Measurements from ENCODE around the gene SERPINA1. TPM values are rescaled to one million over a fixed set of nuclear protein-coding genes. Genes with fewer than 3 reads are reported as not detected.
A peak's percentile ranks its signal among the peaks of the same experiment; 100 is the strongest.

SERPINA1 gene
- total RNA-seq, 1 experiment from 2014 or later = 3.2 TPM

DNA sequence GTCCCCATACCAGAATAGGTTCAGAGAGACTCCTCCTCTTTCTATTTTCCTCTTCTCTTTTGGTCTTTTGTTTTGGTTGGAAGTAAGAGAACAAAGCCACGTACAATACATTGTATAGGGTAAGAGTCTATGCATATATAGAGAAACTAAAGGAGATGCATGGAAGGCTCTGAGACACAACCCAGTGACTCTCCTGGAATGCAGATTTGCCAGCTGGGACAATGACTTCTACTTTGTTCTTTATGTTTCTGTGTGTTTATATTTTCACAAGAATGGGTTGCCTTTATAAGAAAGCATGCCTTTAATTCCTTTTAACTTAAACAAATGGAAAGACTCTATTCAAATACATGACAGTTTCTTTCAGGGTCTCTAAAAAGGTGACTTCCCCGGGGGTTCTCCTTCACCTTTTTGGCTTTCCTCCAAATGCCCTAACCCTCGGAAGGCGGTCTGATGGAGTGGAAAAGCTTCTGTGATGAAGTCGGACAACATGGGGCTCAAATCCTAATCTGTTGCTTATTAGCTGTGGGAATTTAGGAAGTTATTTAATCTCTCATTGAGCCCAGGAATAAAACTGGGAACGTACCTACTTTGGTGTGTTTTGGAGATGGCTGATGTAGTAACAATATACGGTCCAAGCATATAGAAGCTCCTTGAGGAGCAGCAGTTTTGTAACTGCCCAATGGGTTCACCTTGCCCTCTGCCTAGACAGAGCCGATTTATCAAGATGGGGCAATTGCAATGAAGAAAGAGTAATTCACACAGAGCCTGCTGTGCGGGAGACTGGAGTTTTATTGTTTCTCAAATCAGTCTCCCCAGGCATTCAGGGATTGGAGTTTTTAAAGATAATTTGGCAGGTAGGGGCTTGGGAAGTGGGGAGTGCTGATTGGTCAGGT lies 9.1 kb upstream of the SERPINA1 start:
- no peak for DNase-seq (ENCODE audit: low spot score)

DNA sequence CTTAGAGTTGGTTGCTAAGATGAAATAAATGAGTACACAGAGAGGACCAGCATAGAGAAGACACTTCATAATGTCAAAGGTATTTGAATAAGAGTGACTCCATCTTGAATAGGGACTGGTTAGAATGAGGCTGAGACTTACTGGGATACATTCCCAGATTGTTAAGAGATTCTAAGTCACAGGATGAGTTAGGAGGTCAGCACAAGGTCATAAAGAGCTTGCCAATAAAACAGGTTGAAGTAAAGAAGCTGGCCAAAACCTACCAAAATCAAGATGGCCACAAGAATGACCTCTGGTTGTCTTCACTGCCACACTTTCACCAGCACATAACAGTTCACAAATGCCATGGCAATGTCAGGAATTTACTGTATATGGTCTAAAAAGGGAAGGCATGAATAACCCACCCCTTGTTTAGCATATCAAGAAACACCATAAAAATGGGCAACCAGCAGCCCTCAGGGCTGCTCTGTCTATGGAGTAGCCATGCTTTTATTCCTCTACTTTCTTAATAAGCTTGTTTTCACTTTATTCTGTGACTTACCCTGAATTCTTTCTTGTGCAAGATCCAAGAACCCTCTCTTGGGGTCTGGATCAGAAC lies 8.3 kb upstream of the SERPINA1 start:
- DNase-seq (ENCODE audit: low spot score) = no peak

DNA sequence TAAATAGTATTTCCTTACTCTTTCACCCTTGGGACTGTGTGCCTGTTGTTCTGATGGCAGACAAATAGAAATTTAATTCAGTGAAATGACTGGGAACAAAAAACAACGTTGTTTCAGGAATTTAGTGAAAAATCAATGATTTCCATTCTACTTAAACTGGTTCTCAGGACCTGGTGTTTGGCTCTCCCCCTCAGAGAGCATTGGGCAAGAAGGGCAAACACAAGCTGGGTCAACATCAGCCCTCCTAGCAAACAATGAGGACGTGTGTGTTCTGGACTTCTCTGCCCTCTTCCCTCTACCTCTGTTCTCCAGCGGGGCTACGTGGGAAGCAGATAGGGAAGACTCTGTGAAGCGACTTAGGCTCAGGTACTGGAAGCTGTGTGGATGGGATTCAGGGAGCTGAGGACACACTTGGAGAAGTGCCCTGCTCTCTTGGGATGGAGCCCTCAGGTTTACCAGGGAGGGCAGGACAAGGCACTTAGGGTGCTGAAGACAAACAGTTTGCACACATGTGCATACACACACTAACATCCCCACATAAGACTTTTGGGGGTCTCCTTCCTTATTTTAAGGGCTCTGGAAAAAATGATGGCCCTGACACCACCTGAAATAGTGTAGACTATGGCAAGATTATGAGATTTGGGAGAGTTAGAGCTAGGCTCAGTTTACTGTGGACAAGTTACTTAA lies 7.6 kb upstream of the SERPINA1 start:
- DNase-seq (ENCODE audit: low spot score) = no peak

DNA sequence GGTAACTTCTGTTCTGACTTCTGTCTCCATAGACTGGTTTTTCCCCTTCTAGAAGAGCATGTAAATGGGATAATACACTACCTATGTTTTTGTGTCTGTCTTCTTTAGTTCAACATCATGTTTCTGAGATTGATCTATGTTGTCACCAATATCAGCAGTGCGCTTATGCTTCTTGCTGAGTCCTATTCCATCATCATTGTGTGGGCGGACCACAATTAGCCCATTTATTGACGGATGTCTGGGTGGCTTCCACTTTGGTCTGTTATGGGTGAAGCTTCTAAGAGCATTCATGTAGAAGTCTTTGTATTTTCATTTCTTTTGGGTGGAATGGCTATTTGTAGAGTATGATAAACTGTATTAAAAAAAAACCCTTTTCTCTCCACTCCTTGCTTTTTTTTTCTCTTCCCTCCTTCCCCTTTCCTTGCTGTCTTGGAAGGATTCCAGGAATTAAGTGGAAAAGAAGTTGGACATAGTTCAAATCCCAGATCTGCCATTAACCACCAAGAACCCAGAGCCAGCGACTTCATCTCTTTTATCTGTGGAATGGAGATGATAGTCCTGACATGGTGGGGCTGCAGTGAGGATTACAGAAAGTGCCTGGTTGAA lies 7.0 kb upstream of the SERPINA1 start:
- DNase-seq (ENCODE audit: low spot score) = no peak

DNA sequence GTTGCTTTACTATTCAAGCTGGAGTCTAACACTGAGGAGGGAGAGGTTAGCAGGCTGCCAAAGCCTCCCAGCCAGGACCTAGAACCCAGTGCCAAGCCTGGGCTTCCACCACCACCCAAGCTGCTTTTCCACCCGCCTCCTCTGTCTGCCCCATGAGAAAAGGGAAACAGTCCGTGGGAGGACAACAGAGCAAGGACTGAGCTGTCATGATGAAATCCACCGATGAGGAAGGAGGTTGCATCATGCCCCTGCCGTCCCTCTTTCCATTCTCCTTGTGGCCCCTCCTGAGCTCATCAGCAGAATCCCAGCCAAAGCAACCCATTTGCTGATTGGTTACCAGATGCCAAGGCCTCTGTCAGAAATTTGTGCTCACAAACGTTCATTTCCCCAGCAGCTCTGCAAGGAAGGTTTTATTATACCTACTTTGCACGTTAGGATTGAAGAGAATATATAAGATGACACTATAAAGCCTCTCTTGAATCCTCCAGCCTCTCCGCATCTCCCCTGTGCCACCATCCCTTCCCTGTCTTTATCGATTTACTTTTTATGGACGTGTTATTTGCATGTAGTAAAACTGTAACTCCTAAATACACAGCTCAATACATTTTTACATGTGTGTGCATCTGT lies 6.3 kb upstream of the SERPINA1 start:
- DNase-seq (ENCODE audit: low spot score) = no peak

DNA sequence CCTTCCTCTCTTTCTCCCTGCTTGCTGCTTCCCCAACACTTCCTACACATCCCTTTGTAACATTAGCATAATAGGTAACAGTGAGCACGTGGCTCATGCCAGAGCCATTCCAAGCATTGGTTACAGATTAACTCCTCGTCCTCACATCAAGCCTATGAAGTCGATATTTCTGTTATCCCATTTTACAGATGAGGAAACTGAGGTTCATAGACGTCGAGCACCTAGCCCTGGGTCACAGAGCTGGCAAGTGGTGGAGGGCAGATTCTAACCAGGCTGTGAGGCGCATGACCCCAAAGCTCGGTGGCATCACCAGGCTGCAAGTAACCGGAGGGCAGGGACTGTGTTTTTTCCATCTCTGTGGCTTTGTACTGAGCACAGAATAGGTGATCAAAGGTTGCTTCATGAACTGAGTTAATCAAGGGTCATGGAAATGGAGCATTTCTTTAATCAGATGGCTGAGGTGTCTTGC lies 5.7 kb upstream of the SERPINA1 start:
- no peak for DNase-seq (ENCODE audit: low spot score)

DNA sequence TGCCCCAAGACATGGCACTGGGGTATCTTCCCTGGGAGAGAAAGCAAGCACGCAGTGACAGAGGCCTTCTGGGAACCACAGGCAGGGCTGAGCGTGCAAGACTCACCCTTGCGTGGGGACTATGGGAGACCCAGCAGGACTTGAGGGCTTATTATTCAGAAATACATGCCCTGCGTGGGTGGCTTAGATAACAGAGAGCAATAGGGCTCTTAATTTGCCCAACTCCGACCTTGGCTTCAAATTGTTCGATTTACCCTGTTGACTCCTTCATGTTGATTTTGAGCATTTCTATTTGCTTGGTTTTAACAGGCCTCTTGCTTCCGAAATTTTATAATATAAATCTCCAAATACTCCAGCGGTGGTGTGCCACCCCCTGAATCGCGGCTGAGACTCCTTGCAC lies 5.1 kb upstream of the SERPINA1 start:
- DNase-seq (ENCODE audit: low spot score) = no peak

DNA sequence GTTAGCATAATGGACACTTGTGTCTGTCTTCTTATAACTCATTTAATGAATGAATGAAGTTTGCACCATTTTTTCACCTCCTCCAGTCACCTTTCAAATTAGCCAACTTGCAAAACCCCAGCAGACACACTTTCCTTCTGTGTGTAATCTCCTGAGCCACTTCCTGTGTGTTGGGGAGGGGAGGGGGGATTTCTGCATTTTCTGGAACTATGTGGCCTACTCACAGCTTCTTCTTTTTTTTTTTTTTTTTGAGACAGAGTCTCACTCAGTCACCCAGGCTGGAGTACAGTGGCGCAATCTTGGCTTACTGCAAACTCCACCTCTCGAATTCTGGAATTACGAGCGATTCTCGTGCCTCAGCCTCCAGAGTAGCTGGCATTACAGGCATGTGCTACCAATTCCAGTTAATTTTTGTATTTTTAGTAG lies 4.1 kb upstream of the SERPINA1 start:
- DNase-seq (ENCODE audit: low spot score) = peak; percentile 54

DNA sequence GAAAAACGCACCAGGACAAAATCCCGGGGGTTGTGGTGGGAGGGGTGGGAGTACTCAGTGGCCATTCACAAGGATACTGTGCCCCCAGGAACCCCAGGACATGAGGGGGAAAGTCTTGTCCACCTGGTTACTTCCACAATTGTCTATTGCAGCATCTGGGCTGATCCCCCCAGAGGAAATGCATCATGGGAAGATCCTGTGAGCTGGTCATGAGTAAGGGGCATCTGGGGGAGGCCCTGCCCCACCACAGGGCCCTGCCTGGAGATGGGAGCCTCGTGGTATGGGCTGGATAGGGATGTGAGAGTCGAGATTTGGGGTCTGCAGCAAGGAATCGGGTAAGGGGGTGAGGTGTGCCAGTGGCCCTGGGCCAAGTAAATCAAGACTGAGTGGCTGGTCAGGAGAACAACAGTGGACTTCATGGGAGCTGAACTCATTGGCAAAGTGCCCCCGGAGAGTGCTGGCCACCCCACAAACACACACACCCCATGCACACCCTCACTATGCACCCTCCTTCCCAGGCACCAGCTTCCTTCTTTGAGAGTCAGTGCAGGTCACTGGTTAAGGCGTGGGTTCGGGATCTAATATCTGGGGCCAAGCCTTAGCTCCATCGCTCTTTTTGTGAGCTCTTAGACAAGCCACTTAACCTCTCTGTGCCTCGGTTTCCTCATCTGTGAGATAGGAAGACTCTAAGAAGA lies 3.0 kb upstream of the SERPINA1 start:
- DNase-seq (ENCODE audit: low spot score) = no peak

DNA sequence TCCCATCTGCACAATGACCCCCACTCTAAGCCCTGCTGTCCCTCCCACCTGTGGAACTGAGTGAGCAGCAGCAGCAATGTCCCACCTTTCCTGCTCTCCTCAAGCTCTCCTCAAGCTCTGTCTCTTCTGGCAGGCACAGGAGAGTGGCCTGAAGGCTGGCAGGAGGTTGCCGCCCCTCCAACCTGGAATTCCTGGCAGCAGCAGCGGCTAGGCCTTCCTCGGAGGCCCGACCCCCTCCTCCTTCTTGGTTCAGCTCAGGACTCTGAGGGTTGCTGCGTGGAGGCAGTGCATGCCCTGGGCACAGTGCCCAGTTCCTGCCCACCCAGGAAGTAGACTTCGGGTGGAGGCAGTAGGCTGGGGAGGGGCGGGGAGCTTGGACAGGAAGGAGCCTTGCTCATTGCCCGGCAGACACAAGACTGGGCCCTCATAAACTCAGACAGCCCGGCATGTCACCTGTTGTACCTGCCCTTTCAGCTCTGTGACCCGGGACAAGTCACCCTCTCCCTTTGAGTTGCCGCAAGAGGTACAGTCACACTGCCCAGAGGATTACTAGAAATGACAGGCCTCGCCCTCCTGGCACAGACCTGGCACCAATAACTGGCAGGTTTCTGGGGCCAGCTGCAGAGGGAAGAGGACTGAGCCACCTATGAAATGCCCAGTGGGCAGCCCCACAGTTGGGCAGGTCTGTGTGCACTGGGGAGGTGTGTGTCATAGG lies 2.1 kb upstream of the SERPINA1 start:
- DNase-seq (ENCODE audit: low spot score) = peak; percentile 50

DNA sequence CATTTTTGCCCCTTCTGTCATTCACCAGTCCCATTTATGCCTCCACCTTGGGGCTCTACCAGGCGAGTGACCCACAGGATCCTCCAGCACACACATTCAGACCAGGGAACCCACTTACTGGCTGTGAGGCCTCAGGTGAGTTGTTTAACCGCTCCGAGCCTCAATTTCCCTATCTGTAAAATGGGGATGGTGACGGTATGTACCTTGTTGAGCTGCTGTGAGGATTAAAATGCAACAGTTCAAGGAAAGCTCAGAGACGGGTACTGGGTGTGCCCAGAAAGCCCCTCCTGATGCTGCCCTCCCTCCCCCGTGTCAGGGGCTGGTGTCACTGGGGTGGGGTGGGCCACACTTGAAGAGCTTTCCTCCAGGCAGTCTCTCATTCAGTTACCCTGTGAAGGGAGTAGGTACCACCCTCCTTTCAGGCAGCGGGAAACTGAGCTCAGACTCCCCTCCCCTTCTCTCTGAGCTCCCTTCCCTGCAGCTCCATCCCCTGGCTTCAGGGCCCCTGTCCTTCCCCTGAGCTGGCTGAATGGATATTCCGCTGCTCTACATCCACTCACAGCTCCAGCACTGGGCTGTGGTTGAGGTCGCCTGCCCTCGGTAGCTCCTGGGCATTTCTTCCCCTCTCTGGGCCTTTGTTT lies 1.4 kb upstream of the SERPINA1 start:
- DNase-seq (ENCODE audit: low spot score) = no peak

DNA sequence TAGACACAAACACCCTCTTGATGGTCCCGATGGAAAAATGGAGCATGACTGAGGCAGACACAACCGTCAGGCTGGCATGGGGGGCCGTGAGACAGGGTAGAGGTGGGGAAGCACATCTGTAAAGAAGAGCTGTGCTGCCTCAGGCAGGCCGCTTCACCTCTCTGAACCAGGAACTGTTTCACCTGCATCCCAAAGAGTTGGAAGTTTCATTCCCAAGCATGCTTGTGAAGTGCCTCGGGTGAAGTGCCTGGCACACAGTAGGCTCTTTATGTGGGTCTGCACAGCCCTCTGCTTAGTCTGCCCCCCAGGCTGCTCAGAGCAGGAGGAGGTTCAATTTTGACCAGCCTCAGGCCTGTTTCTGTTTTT lies 685 bp upstream of the SERPINA1 start:
- no peak for DNase-seq (ENCODE audit: low spot score)

DNA sequence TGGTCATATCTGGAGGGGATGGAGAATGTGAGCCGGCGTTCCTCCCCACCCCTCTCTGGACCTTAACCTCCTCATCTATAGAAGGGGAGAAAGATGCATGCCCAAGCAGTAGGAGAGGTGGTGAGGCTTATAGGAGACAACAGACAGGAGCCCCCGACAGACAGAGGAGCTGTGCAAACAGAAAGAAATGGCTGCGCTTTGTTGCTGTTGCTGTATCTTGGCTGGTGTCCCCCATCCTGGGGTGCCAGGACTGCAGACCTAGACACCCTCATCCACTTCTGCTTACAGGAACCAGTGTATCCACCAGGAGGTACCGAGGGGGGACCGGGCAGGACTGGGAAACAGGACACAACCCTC lies 397 bp downstream of the SERPINA1 start:
- no peak for DNase-seq (ENCODE audit: low spot score)

DNA sequence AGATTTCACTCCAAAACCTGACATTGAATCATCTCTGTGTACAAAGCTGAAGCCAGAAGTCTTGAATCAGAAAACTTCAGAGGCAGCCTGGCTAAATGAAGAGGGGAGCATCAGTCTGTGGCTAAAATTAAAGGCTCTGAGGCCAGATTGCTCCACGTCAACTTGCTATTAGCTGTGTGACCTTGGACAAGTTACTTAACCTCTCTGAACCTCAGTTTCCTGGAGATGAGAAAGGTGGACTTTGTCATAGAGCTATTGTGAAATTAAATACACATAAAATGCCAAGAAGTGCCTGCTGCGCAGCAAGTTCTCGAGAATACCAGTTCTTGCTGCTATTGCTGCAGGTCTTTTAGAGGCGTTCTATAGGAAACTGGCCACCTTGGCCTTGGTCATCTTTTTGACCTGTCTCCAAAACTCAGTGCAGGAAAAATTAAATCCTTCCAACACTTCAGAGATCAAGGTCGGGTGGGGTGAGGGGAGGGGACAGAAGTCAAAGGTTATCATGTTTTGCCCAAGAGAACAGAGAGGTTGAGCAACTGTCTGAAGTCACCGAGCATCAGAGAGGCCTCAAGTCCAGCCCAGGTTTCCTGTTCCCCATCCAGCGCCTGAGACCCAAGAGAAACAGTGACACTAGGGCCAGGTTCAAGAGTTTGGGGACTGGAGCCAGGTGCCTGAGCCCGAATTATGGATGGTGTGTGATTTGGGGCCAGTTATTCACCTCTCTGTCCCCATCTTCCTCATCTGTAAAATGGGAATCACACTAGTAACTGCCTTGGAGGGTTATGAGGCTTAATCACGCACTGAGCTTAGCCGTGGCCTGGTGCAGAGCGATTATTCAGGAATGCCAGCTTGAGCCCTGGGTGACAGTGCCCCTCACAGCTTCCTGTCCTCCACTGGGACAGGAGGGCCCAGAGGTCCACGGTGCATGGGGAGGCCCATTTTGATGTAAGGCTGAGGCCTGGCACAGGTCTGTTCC lies 1.1 kb downstream of the SERPINA1 start:
- no peak for DNase-seq (ENCODE audit: low spot score)

DNA sequence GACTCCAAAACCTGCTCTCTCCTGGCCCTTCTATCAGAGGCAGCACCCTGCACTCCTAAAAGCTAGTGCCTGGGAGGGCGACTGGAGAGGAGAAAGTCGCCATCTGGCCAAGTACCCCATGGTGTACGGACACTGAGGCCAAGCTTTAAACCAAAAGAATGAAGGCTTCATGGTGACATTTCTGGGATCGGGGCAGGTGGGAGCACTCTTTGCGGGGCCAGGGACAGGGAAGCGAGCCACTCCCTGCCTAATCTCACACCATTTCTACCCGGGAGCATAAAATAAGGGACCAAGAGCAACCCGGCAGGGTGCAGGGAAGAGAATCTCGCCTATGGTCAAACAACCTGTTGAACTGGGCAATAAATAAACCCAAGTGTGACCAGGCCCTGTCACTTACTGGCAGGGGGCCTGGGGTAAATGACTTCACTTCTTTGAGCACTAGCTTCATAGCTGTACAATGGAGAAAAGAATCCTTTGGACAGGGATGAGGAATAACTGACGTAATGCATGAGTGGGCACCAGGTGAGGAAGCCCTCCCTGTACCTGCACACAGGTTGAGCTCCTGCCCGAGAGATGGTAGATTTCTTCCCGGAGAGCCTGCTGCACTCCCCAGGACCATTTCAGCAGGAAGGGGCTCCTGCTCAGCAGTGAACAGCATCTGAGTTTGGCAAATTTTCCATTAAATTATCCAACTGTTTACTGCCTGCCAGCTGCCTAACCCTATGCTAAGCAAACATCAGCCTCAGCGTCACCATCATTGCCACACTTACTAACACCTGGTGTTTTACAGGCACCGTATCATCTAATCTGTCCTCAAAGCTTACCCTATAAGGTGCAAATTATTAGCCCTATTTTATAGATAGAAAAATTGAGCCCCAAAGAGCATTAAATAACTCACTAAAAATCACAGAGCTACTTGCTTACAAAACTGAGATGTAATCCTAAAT lies 2.0 kb downstream of the SERPINA1 start:
- DNase-seq (ENCODE audit: low spot score) = no peak

DNA sequence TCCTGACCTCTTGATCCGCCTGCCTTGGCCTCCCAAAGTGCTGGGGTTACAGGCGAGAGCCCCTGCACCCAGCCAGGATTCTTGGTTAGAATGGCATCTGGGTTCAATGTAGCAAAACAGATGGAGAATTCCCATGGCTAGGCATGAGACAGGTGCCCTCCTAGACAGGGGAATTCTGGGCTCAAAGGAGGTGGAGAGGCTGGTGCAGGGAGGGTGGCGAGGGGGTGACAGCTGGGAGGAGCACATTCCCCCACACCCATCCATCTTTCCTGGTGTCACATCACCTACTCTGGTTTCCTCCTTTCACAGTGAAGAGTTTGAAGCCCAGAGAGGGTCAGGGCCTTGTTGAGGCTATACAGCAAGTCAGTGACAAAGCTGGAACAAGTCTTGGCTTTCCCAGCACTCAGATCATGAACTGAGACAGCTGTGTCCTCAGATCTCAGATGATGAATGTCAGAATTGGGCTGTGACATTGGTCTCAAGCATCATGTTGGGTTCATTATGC lies 2.8 kb downstream of the SERPINA1 start:
- DNase-seq (ENCODE audit: low spot score) = no peak

DNA sequence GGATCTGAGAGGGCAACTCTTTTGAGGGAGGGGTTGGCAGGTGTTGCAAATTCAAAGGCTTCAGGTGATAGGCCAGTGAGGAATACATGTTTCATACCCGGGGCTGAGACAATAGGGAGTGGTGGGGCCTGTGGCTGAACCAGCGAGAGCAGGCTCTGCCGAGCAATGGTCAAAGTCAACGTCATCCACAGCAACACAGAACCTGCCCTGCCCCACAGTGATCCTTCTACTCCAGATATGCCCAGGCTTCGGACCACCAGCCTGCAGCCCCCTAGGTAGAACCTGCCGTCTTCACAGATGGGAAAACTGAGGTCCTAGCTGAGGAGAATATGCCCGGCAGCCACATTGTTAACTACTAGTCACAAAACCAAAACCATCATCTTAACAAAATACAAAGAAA lies 4.1 kb downstream of the SERPINA1 start:
- no peak for DNase-seq (ENCODE audit: low spot score)

DNA sequence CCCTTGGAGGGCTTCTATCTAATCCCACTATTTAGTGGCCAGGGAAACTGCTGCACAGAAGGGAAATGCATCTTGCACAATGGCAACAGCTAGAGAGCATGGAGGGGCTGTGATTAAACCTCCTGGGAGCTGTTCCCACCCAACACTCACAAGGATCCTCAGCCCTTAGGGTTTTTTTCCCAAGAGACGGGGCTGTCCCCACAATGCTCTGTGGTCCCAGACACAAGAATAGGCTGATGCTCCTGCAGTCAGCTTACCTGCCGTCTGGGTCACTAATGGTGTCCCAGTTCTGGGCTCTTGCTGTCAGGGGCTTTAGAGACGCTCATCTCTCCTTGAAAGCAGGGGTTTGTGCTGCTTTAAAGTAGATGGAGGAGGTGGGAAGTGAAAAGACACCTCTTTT lies 4.6 kb downstream of the SERPINA1 start:
- no peak for DNase-seq (ENCODE audit: low spot score)

Data from H4 (cell line).